Osteocyte (in vitro differentiated cells): ENCODE measurements around the gene UBAC2. TPM values are rescaled to one million over a fixed set of nuclear protein-coding genes. Genes with fewer than 3 reads are reported as not detected.

Source experiments
- DNase-seq: peaks from one replicate; pipeline ENCODE4 v3.0.0; 2021; ENCODE audit warnings: mixed read lengths; ENCODE audit not compliant: unreplicated experiment; ENCODE audit errors: extremely low spot score
- H3K27ac Mint-ChIP-seq: one replicate; pipeline ENCODE4 v1.8.0; 2021; ENCODE audit warnings: mild to moderate bottlenecking, mixed read lengths; ENCODE audit not compliant: unreplicated experiment
- H3K27me3 Mint-ChIP-seq: one replicate; pipeline ENCODE4 v1.8.0; 2021; ENCODE audit warnings: mixed read lengths; ENCODE audit not compliant: unreplicated experiment
- H3K36me3 Mint-ChIP-seq: one replicate; pipeline ENCODE4 v1.8.0; 2021; ENCODE audit warnings: mixed read lengths; ENCODE audit not compliant: unreplicated experiment
- H3K4me1 Mint-ChIP-seq: one replicate; pipeline ENCODE4 v1.8.0; 2021; ENCODE audit warnings: mixed read lengths; ENCODE audit not compliant: unreplicated experiment
- H3K4me3 Mint-ChIP-seq: one replicate; pipeline ENCODE4 v1.8.0; 2021; ENCODE audit warnings: mild to moderate bottlenecking, moderate library complexity, mixed read lengths; ENCODE audit not compliant: unreplicated experiment
- H3K9me3 Mint-ChIP-seq: one replicate; pipeline ENCODE4 v1.8.0; 2021; ENCODE audit warnings: mixed read lengths; ENCODE audit not compliant: unreplicated experiment
- total RNA-seq: library from RNA; stranded (reverse); gene quantifications from 2 replicates; pipeline ENCODE4 v1.2.1, GENCODE V29; 2021
- TF ChIP-seq, protein P1 (sequence below): fragments of 200-600 bp; sonication (generic); IDR thresholded peaks from 2 replicates; pipeline ENCODE4 v1.5.0; 2021; ENCODE audit warnings: antibody characterized with exemption, mild to moderate bottlenecking, moderate library complexity

Gene UBAC2
- total RNA-seq, 1 donor from 2014 or later, result 64.0 TPM

GRCh38 chr13:99174533-99175100 lies 26.0 kb upstream of the UBAC2 start:
- Mint-ChIP-seq H3K27ac (no peak overlapping the region), H3K9me3 (no peaks in the 10 kb centered on the region), H3K27me3 (peaks cover 52% of the 10 kb centered on the region), H3K36me3 (no peaks in the 10 kb centered on the region), H3K4me1 (peaks cover 5% of the 10 kb centered on the region), H3K4me3 (no peak overlapping the region)
- DNase-seq, result no peak
- TF ChIP-seq, protein P1, sequence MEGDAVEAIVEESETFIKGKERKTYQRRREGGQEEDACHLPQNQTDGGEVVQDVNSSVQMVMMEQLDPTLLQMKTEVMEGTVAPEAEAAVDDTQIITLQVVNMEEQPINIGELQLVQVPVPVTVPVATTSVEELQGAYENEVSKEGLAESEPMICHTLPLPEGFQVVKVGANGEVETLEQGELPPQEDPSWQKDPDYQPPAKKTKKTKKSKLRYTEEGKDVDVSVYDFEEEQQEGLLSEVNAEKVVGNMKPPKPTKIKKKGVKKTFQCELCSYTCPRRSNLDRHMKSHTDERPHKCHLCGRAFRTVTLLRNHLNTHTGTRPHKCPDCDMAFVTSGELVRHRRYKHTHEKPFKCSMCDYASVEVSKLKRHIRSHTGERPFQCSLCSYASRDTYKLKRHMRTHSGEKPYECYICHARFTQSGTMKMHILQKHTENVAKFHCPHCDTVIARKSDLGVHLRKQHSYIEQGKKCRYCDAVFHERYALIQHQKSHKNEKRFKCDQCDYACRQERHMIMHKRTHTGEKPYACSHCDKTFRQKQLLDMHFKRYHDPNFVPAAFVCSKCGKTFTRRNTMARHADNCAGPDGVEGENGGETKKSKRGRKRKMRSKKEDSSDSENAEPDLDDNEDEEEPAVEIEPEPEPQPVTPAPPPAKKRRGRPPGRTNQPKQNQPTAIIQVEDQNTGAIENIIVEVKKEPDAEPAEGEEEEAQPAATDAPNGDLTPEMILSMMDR, result no peak

GRCh38 chr13:99176309-99177276 lies 24.1 kb upstream of the UBAC2 start:
- H3K4me3 Mint-ChIP-seq, result no peak overlapping the region
- peak; percentile 88 for DNase-seq
- H3K27ac Mint-ChIP-seq, result no peak overlapping the region
- H3K27me3 Mint-ChIP-seq, result peaks cover 42% of the 10 kb centered on the region
- no peaks in the 10 kb centered on the region for H3K9me3 Mint-ChIP-seq
- peaks cover 5% of the 10 kb centered on the region for H3K4me1 Mint-ChIP-seq
- TF ChIP-seq, protein P1, result peak; percentile 91
- no peaks in the 10 kb centered on the region for H3K36me3 Mint-ChIP-seq

- TF ChIP-seq, protein P1, result no peak
- DNase-seq, result no peak
- no peaks in the 10 kb centered on the region for H3K9me3 Mint-ChIP-seq
- H3K27me3 Mint-ChIP-seq, result peaks cover 31% of the 10 kb centered on the region
- H3K36me3 Mint-ChIP-seq, result no peaks in the 10 kb centered on the region
- no peak overlapping the region for H3K4me3 Mint-ChIP-seq
- H3K27ac Mint-ChIP-seq, result no peak overlapping the region
- H3K4me1 Mint-ChIP-seq, result peaks cover 5% of the 10 kb centered on the region
Measured at GRCh38 chr13:99178636-99179035, 22.0 kb upstream of the UBAC2 start.

DNA sequence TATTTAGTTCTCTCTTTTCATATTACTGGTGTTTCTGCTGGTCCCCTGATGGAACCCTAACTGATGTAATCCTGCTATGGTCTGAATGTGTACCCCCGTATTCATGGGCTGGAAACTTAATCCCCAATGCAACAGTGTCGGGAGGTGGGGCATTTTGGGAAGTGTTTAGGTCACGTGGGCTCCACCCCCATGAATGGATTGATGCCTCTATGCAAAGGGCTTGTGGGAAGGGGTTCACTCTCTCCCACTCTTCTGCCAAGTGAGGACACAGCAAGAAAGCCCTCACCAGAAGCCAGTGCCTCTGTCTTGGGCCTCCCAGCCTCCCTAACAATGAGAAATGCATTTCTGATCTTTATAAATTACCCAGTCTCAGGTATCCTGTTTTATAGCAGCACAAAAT lies 21.2 kb upstream of the UBAC2 start:
- no peaks in the 10 kb centered on the region for H3K36me3 Mint-ChIP-seq
- DNase-seq, result no peak
- H3K9me3 Mint-ChIP-seq, result no peaks in the 10 kb centered on the region
- TF ChIP-seq, protein P1, result no peak
- no peak overlapping the region for H3K4me3 Mint-ChIP-seq
- peaks cover 24% of the 10 kb centered on the region for H3K27me3 Mint-ChIP-seq
- no peak overlapping the region for H3K27ac Mint-ChIP-seq
- H3K4me1 Mint-ChIP-seq, result peaks cover 5% of the 10 kb centered on the region

GRCh38 chr13:99182439-99182838 lies 18.2 kb upstream of the UBAC2 start:
- no peaks in the 10 kb centered on the region for H3K9me3 Mint-ChIP-seq
- no peak overlapping the region for H3K27ac Mint-ChIP-seq
- no peaks in the 10 kb centered on the region for H3K4me1 Mint-ChIP-seq
- TF ChIP-seq, protein P1, result no peak
- H3K36me3 Mint-ChIP-seq, result no peaks in the 10 kb centered on the region
- no peak overlapping the region for H3K4me3 Mint-ChIP-seq
- no peak for DNase-seq
- H3K27me3 Mint-ChIP-seq, result peaks cover 13% of the 10 kb centered on the region
